Muscle layer of duodenum (tissue), 2 donors: ENCODE data around the gene OR8D1.
"Not testable (repeated sequence)": the region's sequence is repeated elsewhere in the genome, so short reads cannot be mapped to it uniquely, and the experiment has no call there.

Source experiments
- H3K27ac ChIP-seq: one replicate; pipeline ENCODE4 v1.7.0; 2013; ENCODE audit warnings: mild to moderate bottlenecking, low read length
- H3K27me3 ChIP-seq: one replicate; pipeline ENCODE4 v1.7.0; 2013; ENCODE audit warnings: low read depth, mild to moderate bottlenecking, control low read depth, low read length
- H3K36me3 ChIP-seq, 2 donors: one replicate each; pipeline ENCODE4 v1.7.0; 2013; ENCODE audit warnings: low read length in 2 of 2, control low read depth in 1 of 2, mild to moderate bottlenecking in 1 of 2; ENCODE audit not compliant: insufficient read depth in 2 of 2, control insufficient read depth in 1 of 2
- H3K4me1 ChIP-seq, 2 donors: one replicate each; pipeline ENCODE4 v1.7.0; 2013; ENCODE audit warnings: low read length in 2 of 2, mild to moderate bottlenecking in 2 of 2, control low read depth in 1 of 2, moderate library complexity in 1 of 2; ENCODE audit not compliant: insufficient read depth in 2 of 2, control insufficient read depth in 1 of 2
- H3K4me3 ChIP-seq, 2 donors: one replicate each; pipeline ENCODE4 v1.7.0; 2013; ENCODE audit warnings: low read length in 2 of 2, low read depth in 1 of 2, mild to moderate bottlenecking in 1 of 2
- H3K9me3 ChIP-seq, 2 donors: one replicate each; pipeline ENCODE4 v1.7.0; 2013; ENCODE audit warnings: low read length in 2 of 2, control low read depth in 1 of 2, mild to moderate bottlenecking in 1 of 2; ENCODE audit not compliant: control insufficient read depth in 1 of 2
- donor health status: healthy.

OR8D1 gene

DNA sequence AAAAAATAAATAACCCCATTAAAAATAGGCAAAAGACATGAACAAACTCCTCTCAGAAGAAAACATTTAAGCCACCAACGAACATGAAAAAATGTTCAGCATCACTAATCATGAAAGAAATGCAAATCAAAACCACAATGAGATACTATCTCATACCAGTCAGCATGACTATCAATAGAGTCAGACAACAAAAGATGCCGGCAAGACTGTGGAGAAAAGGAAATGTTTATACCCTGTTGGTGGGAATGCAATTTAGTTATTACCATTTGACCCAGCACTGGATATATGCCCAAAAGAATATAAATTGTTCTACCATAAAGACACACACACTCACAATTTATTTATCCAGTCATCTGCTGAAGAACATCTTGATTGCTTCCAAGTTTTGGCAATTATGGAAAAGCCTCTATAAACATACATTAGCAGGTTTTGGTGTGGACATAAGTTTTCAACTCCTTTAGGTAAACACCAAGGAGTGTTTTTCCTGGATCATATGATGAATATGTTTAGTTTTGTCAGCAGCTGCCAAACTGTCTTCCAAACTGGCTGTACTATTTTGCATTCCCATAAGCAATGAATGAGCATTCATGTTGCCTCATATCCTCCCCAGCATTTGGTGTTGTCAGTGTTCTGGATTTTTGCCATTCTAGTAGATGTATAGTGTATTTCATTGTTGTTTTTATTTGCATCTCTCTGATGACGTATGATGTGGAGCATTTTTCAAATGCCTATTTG lies 28.0 kb downstream of the OR8D1 start:
- Histone ChIP-seq H3K27me3 (no peaks in the 10 kb centered on the region), H3K27ac (no peak overlapping the region), H3K9me3 (peaks cover 0 to 26% of the 10 kb centered on the region in 2 donors), H3K4me3 (no peak overlapping the region), H3K4me1 (no peaks in the 10 kb centered on the region), H3K36me3 (no peaks in the 10 kb centered on the region)

DNA sequence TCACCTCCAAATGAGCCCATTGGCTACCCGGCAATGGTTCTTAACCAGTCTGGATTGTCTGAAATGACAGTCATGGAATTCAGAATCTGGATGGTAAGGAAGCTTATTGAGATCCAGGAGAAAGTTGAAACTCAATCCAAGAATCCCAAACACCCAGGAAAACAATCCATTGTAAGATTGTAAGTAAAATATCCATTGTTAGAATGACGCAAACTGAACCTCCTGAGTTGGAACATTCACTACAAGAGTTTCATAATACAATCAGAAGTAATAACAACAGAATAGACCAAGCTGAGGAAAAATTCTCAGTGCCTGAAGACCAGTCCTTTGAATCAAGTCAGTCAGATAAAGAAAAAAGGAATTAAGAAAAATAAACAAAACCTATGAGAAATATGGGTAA lies 35.5 kb downstream of the OR8D1 start:
- Histone ChIP-seq H3K36me3 (no peaks in the 10 kb centered on the region), H3K9me3 (peaks cover 0 to 16% of the 10 kb centered on the region in 2 donors), H3K4me3 (no peak overlapping the region), H3K4me1 (no peaks in the 10 kb centered on the region), H3K27ac (no peak overlapping the region), H3K27me3 (no peaks in the 10 kb centered on the region)

DNA sequence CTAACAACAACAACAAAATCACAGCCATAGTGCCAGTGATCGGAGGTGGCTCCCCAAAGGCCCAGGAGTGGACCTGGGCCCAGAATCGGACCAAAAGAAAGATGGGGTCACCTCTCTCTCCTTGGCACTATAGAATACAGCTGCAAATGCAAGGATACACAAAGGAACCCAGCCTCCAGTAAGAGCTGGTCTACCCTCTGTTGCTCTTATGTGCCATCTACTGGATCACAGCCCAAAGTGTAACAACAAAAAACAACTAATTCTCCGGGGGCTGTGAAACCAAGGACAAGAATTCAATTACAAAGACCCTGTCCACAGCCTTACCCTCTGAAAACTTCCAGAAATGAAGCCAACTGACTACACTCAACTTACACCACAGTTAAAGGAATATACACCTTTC lies 35.9 kb downstream of the OR8D1 start:
- Histone ChIP-seq H3K4me3 (no peak overlapping the region), H3K36me3 (no peaks in the 10 kb centered on the region), H3K27ac (no peak overlapping the region), H3K4me1 (no peaks in the 10 kb centered on the region), H3K27me3 (no peaks in the 10 kb centered on the region), H3K9me3 (peaks cover 0 to 16% of the 10 kb centered on the region in 2 donors)

DNA sequence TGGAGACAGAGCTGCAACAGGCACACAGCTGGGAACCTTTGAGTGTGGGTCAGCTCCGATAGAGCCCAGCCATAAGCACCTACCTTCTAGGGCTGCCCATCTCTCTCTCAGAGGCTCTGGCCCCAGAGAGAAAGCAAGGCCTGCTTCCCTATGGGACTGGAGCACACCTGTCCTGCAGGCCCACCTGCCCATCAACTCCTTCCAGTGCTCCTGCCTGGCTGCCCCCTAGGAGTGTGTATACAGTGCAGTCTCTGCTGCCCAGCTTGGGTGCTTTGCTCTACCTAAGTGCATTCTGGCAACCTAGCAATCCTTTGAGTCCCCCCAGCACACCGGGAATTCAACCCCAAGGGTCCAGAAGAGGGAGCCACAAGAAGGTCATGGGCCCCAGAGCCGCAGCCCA lies 36.5 kb downstream of the OR8D1 start:
- Histone ChIP-seq H3K4me1 (no peaks in the 10 kb centered on the region), H3K4me3 (no peak overlapping the region), H3K9me3 (peaks cover 0 to 16% of the 10 kb centered on the region in 2 donors), H3K27me3 (no peaks in the 10 kb centered on the region), H3K27ac (no peak overlapping the region), H3K36me3 (no peaks in the 10 kb centered on the region)

DNA sequence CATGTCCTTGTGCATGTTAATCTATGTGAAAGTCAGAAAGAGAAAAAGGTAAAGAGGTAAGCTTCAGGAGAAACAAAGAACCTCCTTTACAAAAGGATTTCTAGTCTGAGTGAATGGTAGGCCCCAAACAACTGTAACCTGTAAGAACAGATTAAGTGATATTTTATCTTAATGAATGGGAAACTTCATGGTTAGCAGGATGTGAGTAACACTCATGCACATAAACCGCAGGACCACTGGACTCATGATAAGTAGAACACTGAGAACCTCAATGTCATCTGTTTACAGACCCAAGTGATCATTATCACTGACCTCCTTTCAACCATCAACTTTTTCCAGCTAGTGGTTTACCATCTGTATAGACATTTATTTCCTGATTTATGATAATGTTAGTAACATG lies 37.7 kb downstream of the OR8D1 start:
- H3K4me1 ChIP-seq, result no peaks in the 10 kb centered on the region
- no peak overlapping the region for H3K27ac ChIP-seq
- peaks cover 0 to 6% of the 10 kb centered on the region in 2 donors for H3K9me3 ChIP-seq
- H3K4me3 ChIP-seq, result no peak overlapping the region
- no peaks in the 10 kb centered on the region for H3K27me3 ChIP-seq
- no peaks in the 10 kb centered on the region for H3K36me3 ChIP-seq

DNA sequence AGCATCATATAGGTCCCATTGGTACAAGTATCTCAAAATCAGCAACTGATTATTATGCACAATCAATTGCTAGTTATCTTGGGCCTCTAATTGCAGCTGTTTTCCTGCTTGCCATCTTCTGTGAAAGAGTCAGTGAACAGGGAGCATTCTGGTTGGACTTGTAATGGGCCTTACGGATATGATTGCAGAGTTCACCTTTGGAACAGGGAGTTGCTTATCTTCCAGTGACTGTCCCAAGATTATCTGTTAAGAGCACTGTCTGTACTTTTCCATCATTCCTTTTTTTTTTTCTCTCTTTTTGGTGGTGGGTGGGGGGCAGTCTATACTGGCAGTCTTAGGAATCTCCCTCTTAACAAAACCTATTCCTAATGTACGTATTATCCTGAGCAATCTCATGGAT lies 39.7 kb downstream of the OR8D1 start:
- Histone ChIP-seq H3K4me3 (no peak overlapping the region), H3K9me3 (no peaks in the 10 kb centered on the region), H3K36me3 (no peaks in the 10 kb centered on the region), H3K27ac (no peak overlapping the region), H3K27me3 (no peaks in the 10 kb centered on the region), H3K4me1 (no peaks in the 10 kb centered on the region)

DNA sequence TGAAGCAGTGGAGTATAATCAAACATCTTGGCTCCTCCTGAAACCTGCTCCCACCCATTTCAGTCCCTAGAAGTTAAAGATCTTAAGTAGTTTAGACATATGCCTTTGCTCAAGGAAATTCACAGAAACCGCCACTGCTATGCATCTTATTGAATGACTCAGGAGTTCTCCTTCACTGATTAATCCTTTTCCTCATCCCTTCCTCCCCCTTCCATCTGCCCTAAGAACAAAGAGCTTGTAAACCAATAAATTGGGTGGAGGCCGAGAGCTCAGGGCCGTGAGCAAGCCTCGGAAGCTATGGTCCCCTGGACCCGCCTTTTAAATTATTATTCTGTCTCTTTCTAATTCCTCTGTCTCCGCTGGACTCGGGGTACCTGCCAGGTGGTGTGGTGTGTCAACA lies 42.9 kb downstream of the OR8D1 start:
- not testable (repeated sequence) for H3K9me3 ChIP-seq, H3K4me1 ChIP-seq, H3K27ac ChIP-seq, H3K36me3 ChIP-seq, H3K27me3 ChIP-seq, H3K4me3 ChIP-seq

DNA sequence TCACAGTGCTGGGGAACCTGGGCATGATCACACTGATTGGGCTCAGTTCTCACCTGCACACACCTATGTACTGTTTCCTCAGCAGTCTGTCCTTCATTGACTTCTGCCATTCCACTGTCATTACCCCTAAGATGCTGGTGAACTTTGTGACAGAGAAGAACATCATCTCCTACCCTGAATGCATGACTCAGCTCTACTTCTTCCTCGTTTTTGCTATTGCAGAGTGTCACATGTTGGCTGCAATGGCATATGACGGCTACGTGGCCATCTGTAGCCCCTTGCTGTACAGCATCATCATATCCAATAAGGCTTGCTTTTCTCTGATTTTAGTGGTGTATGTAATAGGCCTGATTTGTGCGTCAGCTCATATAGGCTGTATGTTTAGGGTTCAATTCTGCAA lies 48.7 kb downstream of the OR8D1 start:
- H3K4me3 ChIP-seq, H3K27ac ChIP-seq, H3K9me3 ChIP-seq, H3K27me3 ChIP-seq, H3K4me1 ChIP-seq, H3K36me3 ChIP-seq: not testable (repeated sequence)

DNA sequence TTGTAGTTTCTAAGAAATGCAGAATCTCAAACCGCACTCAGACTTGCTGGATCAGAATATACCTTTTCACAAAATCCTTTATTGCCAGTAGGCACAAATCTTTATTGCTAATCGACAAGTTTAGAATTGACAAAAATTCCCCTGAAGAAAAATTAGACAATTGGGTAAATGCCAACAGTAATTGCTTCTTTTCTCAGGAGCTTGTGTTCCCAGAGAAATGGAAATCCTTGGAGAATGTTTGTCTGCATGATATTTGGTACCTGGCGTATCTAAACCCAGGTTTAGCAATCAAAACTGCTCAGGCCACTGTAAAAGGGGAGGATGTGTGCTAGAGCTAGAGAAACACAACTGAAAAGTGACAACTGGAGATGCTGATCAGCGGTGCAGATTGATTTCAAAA lies 57.7 kb downstream of the OR8D1 start, which contains the start of gene OR8G5:
Gene OR8G5 (plus strand): TSS at position 301 of the 400 bp plus-strand sequence. CDS start 8,556 bp downstream, outside the sequence.
- Histone ChIP-seq H3K27me3 (no peaks in the 10 kb centered on the region), H3K4me1 (no peaks in the 10 kb centered on the region), H3K9me3 (no peaks in the 10 kb centered on the region), H3K27ac (no peak within 1 kb of the TSS), H3K4me3 (no peak within 1 kb of the TSS), H3K36me3 (no peaks in the 10 kb centered on the region)
